K562 (cell line): Measurements from ENCODE around the gene FBXO4. TPM values are rescaled to one million over a fixed set of nuclear protein-coding genes. Genes with fewer than 3 reads are reported as not detected.

ENCODE experiments used
- AFF1 ChIP-seq, 2 experiments: fragments of 450-650 bp; IDR thresholded peaks; 2 replicates each; pipeline ENCODE4 v1.6.1; 2018; ENCODE audit warnings: mild to moderate bottlenecking in 2 of 2, low read depth in 1 of 2; ENCODE audit not compliant: partially characterized antibody in 2 of 2
- ARID1B ChIP-seq: fragments of 450-650 bp; IDR thresholded peaks from 2 replicates; pipeline ENCODE4 v1.6.1; 2016; ENCODE audit warnings: antibody characterized with exemption, mild to moderate bottlenecking, inconsistent platforms
- ASH1L ChIP-seq: fragments of 450-650 bp; IDR thresholded peaks from 2 replicates; pipeline ENCODE4 v1.6.1; 2018; ENCODE audit warnings: borderline replicate concordance, mild to moderate bottlenecking, low read depth; ENCODE audit not compliant: partially characterized antibody
- BRD4 ChIP-seq: fragments of 200-600 bp; sonication (generic); IDR thresholded peaks from 2 replicates; pipeline ENCODE4 v1.6.1; 2017; ENCODE audit warnings: inconsistent platforms
- CHCHD3 ChIP-seq: fragments of 250-450 bp; sonication (Bioruptor Pico); IDR thresholded peaks from 2 replicates; pipeline ENCODE4 v2.1.2; 2022; ENCODE audit warnings: mild to moderate bottlenecking
- HIVEP1 ChIP-seq: fragments of 250-450 bp; sonication (Bioruptor Pico); IDR thresholded peaks from 2 replicates; pipeline ENCODE4 v1.4.0; 2020; ENCODE audit warnings: mild to moderate bottlenecking
- MXD1 ChIP-seq: fragments of 250-450 bp; sonication (Bioruptor Pico); IDR thresholded peaks from 2 replicates; pipeline ENCODE4 v1.8.0; 2021; ENCODE audit warnings: borderline replicate concordance, mild to moderate bottlenecking, moderate library complexity; ENCODE audit not compliant: poor library complexity, severe bottlenecking
- NR1H2 ChIP-seq: sonication (generic); formaldehyde crosslinking; IDR thresholded peaks from 2 replicates; pipeline ENCODE4 v1.4.0; 2020; ENCODE audit warnings: mild to moderate bottlenecking, missing genetic modification reagents
- PYGO2 ChIP-seq: fragments of 450-650 bp; IDR thresholded peaks from 2 replicates; pipeline ENCODE4 v1.6.1; 2016; ENCODE audit warnings: mild to moderate bottlenecking, missing genetic modification characterization, moderate library complexity, missing compliant biosample characterization
- SNIP1 ChIP-seq: fragments of 450-650 bp; IDR thresholded peaks from 2 replicates; pipeline ENCODE4 v1.7.1; 2017; ENCODE audit warnings: low read depth, mild to moderate bottlenecking
- TARDBP ChIP-seq: fragments of 450-650 bp; IDR thresholded peaks from 2 replicates; pipeline ENCODE4 v1.6.1; 2016
- TGIF2 ChIP-seq: sonication (generic); formaldehyde crosslinking; IDR thresholded peaks from 2 replicates; pipeline ENCODE4 v1.8.1; 2022; ENCODE audit warnings: mild to moderate bottlenecking, missing genetic modification reagents, moderate library complexity
- ZBTB49 ChIP-seq: sonication (generic); formaldehyde crosslinking; IDR thresholded peaks from 2 replicates; pipeline ENCODE4 v1.8.0; 2022; ENCODE audit warnings: missing genetic modification reagents, mild to moderate bottlenecking, borderline replicate concordance
- ZEB2 ChIP-seq: fragments of 450-650 bp; IDR thresholded peaks from 2 replicates; pipeline ENCODE4 v1.6.1; 2016
- ZNF146 ChIP-seq: IDR thresholded peaks from one replicate; pipeline ENCODE4 v1.6.1; 2018; ENCODE audit warnings: missing compliant biosample characterization; ENCODE audit not compliant: unreplicated experiment
- ZNF239 ChIP-seq: fragments of 250-450 bp; sonication (Bioruptor Pico); IDR thresholded peaks from 2 replicates; pipeline ENCODE4 v1.4.0; 2020; ENCODE audit warnings: mild to moderate bottlenecking
- ZNF668 ChIP-seq: fragments of 250-450 bp; sonication (Bioruptor Pico); IDR thresholded peaks from 2 replicates; pipeline ENCODE4 v1.8.0; 2022; ENCODE audit warnings: mild to moderate bottlenecking, inconsistent platforms
- polyA plus RNA-seq, 8 experiments: library from polyadenylated mRNA; depleted of rRNA in 4 of 8; stranded (reverse) in 5 of 8; unstranded in 3 of 8; fragments of >200 nt; fragmentation: Nextera tagmentation in 2 of 8; fragmentation: Illumina TruSeq in 1 of 8; extraction: Ambion mirVana in 2 of 8; extraction: Trizol in 1 of 8; gene quantifications; 2 replicates each; pipeline versions ENCODE4 v1.2.1 to v1.2.3, GENCODE V29; 2011 to 2014; ENCODE audit warnings: inconsistent platforms in 1 of 8, missing spikeins in 1 of 8
- total RNA-seq, 7 experiments: library from RNA; depleted of rRNA in 6 of 7; stranded (reverse); fragments of >200 nt in 6 of 7; fragmentation: Illumina TruSeq in 2 of 7; extraction: Trizol in 2 of 7; gene quantifications; 2 replicates each; pipeline versions ENCODE4 v1.2.1 to v1.2.3, GENCODE V29; 2011 to 2021; ENCODE audit warnings: low replicate concordance in 1 of 7
- TF ChIP-seq, protein P1 (sequence below): fragments of 450-650 bp; formaldehyde crosslinking; IDR thresholded peaks from 2 replicates; pipeline ENCODE4 v1.4.0; 2022; ENCODE audit warnings: missing genetic modification characterization

Gene FBXO4
- total and polyA plus RNA-seq, 9 of the 15 experiments (the other 6 are each of a cell fraction or from before 2014, with no cell fraction given) = 5.9 to 33.4 (median 19.6) TPM

GRCh38 chr5:41924872-41925554 is at the start of gene FBXO4 (continued):
- TF ChIP-seq SNIP1 (no peak), AFF1 (IDR thresholded peaks at IDR 0.05; ENCODE audit: low read depth in 1 of 2, partially characterized antibody in 2 of 2) (peak in 1 of 2 experiments; percentile 22), ZNF239 (CRISPR knock-in tag) (no peak; the same call in 1 of the 2 replicates), TGIF2 (CRISPR knock-in tag) (no peak), CHCHD3 (CRISPR knock-in tag) (no peak), BRD4 (peak; percentile 88), MXD1 (CRISPR knock-in tag) (peak; percentile 12), ZBTB49 (CRISPR knock-in tag) (no peak), HIVEP1 (CRISPR knock-in tag) (peak; percentile 79; the same call in 1 of the 2 replicates), ZNF668 (no peak), ASH1L (no peak), ZNF146 (no peak), ZEB2 (no peak), ARID1B (peak; percentile 56), PYGO2 (tag) (no peak), NR1H2 (CRISPR knock-in tag) (peak; percentile 91; the same call in 1 of the 2 replicates), TARDBP (peak; percentile 97)
- TF ChIP-seq, protein P1, sequence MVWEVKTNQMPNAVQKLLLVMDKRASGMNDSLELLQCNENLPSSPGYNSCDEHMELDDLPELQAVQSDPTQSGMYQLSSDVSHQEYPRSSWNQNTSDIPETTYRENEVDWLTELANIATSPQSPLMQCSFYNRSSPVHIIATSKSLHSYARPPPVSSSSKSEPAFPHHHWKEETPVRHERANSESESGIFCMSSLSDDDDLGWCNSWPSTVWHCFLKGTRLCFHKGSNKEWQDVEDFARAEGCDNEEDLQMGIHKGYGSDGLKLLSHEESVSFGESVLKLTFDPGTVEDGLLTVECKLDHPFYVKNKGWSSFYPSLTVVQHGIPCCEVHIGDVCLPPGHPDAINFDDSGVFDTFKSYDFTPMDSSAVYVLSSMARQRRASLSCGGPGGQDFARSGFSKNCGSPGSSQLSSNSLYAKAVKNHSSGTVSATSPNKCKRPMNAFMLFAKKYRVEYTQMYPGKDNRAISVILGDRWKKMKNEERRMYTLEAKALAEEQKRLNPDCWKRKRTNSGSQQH (CRISPR knock-in tag) = 0 out of 2 replicates have a peak, but pooled peaks have one; percentile 53
